ENCODE data around the gene FMNL2.

The FMNL2 gene

GRCh38 chr2:152627351-152627957 lies 292.5 kb downstream of the FMNL2 start:
- peak; percentile 45 to 57 for DNase-seq

GRCh38 chr2:152629202-152629601 lies 294.2 kb downstream of the FMNL2 start:
- no peak for DNase-seq

- DNase-seq, result no peak
These were observed 295.5 kb downstream of the FMNL2 start for GRCh38 chr2:152630466-152630865.

- DNase-seq, result no peak
These were observed 297.8 kb downstream of the FMNL2 start for GRCh38 chr2:152632736-152633135.

- DNase-seq, result peak; percentile 33 to 35
These were observed 300.8 kb downstream of the FMNL2 start for GRCh38 chr2:152635635-152636298.

- DNase-seq, result no peak
These were observed 302.3 kb downstream of the FMNL2 start for GRCh38 chr2:152637251-152637650.

GRCh38 chr2:152638056-152638455 lies 303.1 kb downstream of the FMNL2 start:
- DNase-seq, result no peak

GRCh38 chr2:152638590-152638989 lies 303.6 kb downstream of the FMNL2 start:
- DNase-seq, result no peak

GRCh38 chr2:152644189-152644873 lies 309.4 kb downstream of the FMNL2 start:
- DNase-seq, result no peak

- no peak for DNase-seq
These were observed 311.3 kb downstream of the FMNL2 start for GRCh38 chr2:152646264-152646663.

- DNase-seq, result no peak
These were observed 311.8 kb downstream of the FMNL2 start for GRCh38 chr2:152646775-152647174.

GRCh38 chr2:152647552-152647951 lies 312.6 kb downstream of the FMNL2 start:
- DNase-seq, result no peak

GRCh38 chr2:152648336-152648735 lies 313.4 kb downstream of the FMNL2 start:
- peak in 1 of 2 experiments; percentile 21 for DNase-seq

- DNase-seq, result no peak
These were observed 315.0 kb downstream of the FMNL2 start for GRCh38 chr2:152649997-152650396.

GRCh38 chr2:152650768-152651371 lies 315.9 kb downstream of the FMNL2 start:
- DNase-seq, result no peak

- DNase-seq, result no peak
These were observed 316.9 kb downstream of the FMNL2 start for GRCh38 chr2:152651834-152652233.

GRCh38 chr2:152655880-152656279 lies 320.9 kb downstream of the FMNL2 start:
- DNase-seq, result no peak

- no peak for DNase-seq
These were observed 322.1 kb downstream of the FMNL2 start for GRCh38 chr2:152657043-152657442.

GRCh38 chr2:152658221-152658620 lies 323.2 kb downstream of the FMNL2 start:
- DNase-seq, result no peak

- no peak for DNase-seq
These were observed 326.1 kb downstream of the FMNL2 start for GRCh38 chr2:152661076-152661475.

- no peak for DNase-seq
These were observed 329.8 kb downstream of the FMNL2 start for GRCh38 chr2:152664725-152665124.

GRCh38 chr2:152674334-152674733 lies 339.4 kb downstream of the FMNL2 start:
- DNase-seq, result no peak

GRCh38 chr2:152676461-152676860 lies 341.5 kb downstream of the FMNL2 start:
- no peak for DNase-seq

GRCh38 chr2:152678808-152679207 lies 343.8 kb downstream of the FMNL2 start:
- no peak for DNase-seq
